H54 (cell line): ENCODE measurements around the gene TULP4.

Source experiments
- DNase-seq: peaks from one replicate; pipeline ENCODE4 v3.0.0; 2011; ENCODE audit warnings: low spot score, mixed read lengths; ENCODE audit not compliant: insufficient read length
- FAIRE-seq: peaks from 3 replicates; lab custom pipeline; 2011; peaks lifted over from hg19 to GRCh38; lab: Jason Lieb, UNC
- POLR2A ChIP-seq: IDR thresholded peaks from 2 replicates; pipeline ENCODE4 v1.6.1; 2011; ENCODE audit warnings: low read depth, mild to moderate bottlenecking, low read length

TULP4 gene

GRCh38 chr6:158312165-158312564 is at the start of gene TULP4:
Gene TULP4, plus strand, starts transcription at chr6:158312465. Its CDS starts 1,552 bp downstream, at chr6:158314017.
- DNase-seq, result no peak
- no peak for TF ChIP-seq POLR2A

GRCh38 chr6:158262755-158263154 is 49.5 kb upstream of the TULP4 start:
- no peak for DNase-seq

More at GRCh38 chr6:158312165-158312564, at the start of gene TULP4:
- FAIRE-seq, result no peak

GRCh38 chr6:158264180-158264579 is 48.1 kb upstream of the TULP4 start:
- TF ChIP-seq POLR2A, result no peak
- DNase-seq (no peak), FAIRE-seq (no peak)

More at GRCh38 chr6:158262755-158263154, 49.5 kb upstream of the TULP4 start:
- FAIRE-seq, result no peak
- TF ChIP-seq POLR2A, result no peak

- no peak for TF ChIP-seq POLR2A
- no peak for DNase-seq
- FAIRE-seq, result no peak
Measured at GRCh38 chr6:158266131-158266530, 46.1 kb upstream of the TULP4 start.

GRCh38 chr6:158268361-158269147 is 43.7 kb upstream of the TULP4 start:
- no peak for TF ChIP-seq POLR2A
- FAIRE-seq (no peak), DNase-seq (no peak)

GRCh38 chr6:158269657-158270056 is 42.6 kb upstream of the TULP4 start:
- no peak for FAIRE-seq
- TF ChIP-seq POLR2A, result no peak

GRCh38 chr6:158270389-158271127 is 41.7 kb upstream of the TULP4 start:
- no peak for TF ChIP-seq POLR2A
- DNase-seq (no peak), FAIRE-seq (no peak)

More at GRCh38 chr6:158269657-158270056, 42.6 kb upstream of the TULP4 start:
- no peak for DNase-seq

GRCh38 chr6:158272324-158272723 is 39.9 kb upstream of the TULP4 start:
- no peak for DNase-seq
- no peak for FAIRE-seq
- TF ChIP-seq POLR2A, result no peak

GRCh38 chr6:158278004-158278403 is 34.3 kb upstream of the TULP4 start:
- FAIRE-seq, result no peak
- no peak for TF ChIP-seq POLR2A

GRCh38 chr6:158279615-158280014 is 32.6 kb upstream of the TULP4 start:
- FAIRE-seq, result no peak
- no peak for TF ChIP-seq POLR2A
- no peak for DNase-seq

More at GRCh38 chr6:158278004-158278403, 34.3 kb upstream of the TULP4 start:
- DNase-seq, result no peak

GRCh38 chr6:158283304-158283980 is 28.8 kb upstream of the TULP4 start:
- no peak for TF ChIP-seq POLR2A
- no peak for FAIRE-seq

GRCh38 chr6:158284007-158284875 is 28.0 kb upstream of the TULP4 start:
- DNase-seq, result no peak
- TF ChIP-seq POLR2A, result no peak
- FAIRE-seq, result no peak

More at GRCh38 chr6:158283304-158283980, 28.8 kb upstream of the TULP4 start:
- no peak for DNase-seq
